SK-N-SH (cell line): ENCODE measurements around the gene SENP8. TPM values are rescaled to one million over a fixed set of nuclear protein-coding genes. Genes with fewer than 3 reads are reported as not detected.

Source experiments
- CTCF ChIA-PET: fragments of 300-600, 350-600 bp; formaldehyde crosslinking; extraction: SDS; loops from one replicate; lab custom pipeline; 2021; lab: Yijun Ruan, JAX
- POLR2A ChIA-PET: fragments of 350-600 bp; sonication (Branson Sonifier 250); formaldehyde crosslinking; extraction: SDS; loops from one replicate; lab custom pipeline; 2020; ENCODE audit warnings: antibody characterized with exemption, inconsistent platforms; lab: Yijun Ruan, JAX
- DNase-seq: peaks from one replicate; pipeline ENCODE4 v3.0.0; 2012
- H2AFZ ChIP-seq: fragments of 200-600 bp; sonication (generic); 2 replicates; pipeline ENCODE4 v1.8.1; 2016; ENCODE audit warnings: antibody characterized with exemption, mild to moderate bottlenecking, low read depth
- H3F3A ChIP-seq: fragments of 200-600 bp; sonication (generic); replicated peaks from 2 replicates; pipeline ENCODE3; 2016; ENCODE audit warnings: antibody characterized with exemption, mild to moderate bottlenecking; ENCODE audit not compliant: insufficient read depth
- H3K27ac ChIP-seq, 2 experiments: fragments of 200-500 bp in 1 of 2; fragments of 200-600 bp in 1 of 2; sonication (Bioruptor generic) in 1 of 2; sonication (generic), shearing (Covaris generic) in 1 of 2; 2 replicates each; pipeline versions ENCODE4 v1.5.1 to v1.6.1; 2014 to 2016; ENCODE audit warnings: low read depth in 2 of 2, inconsistent platforms in 1 of 2, low read length in 1 of 2, mild to moderate bottlenecking in 1 of 2, mixed read lengths in 1 of 2
- H3K27me3 ChIP-seq: fragments of 200-600 bp; sonication (generic), shearing (Covaris generic); 2 replicates; pipeline ENCODE4 v1.6.1; 2016; ENCODE audit warnings: mixed run types; ENCODE audit not compliant: insufficient read depth
- H3K36me3 ChIP-seq, 2 experiments: fragments of 200-500 bp in 1 of 2; fragments of 200-600 bp in 1 of 2; sonication (Bioruptor generic) in 1 of 2; sonication (generic) in 1 of 2; replicated peaks in 1 of 2; 2 replicates each; pipeline versions ENCODE3 to v1.5.1; 2014 to 2016; ENCODE audit warnings: low read length in 1 of 2, mild to moderate bottlenecking in 1 of 2; ENCODE audit not compliant: insufficient read depth in 2 of 2, control insufficient read depth in 1 of 2
- H3K4me1 ChIP-seq, 2 experiments: fragments of 200-500 bp in 1 of 2; fragments of 200-600 bp in 1 of 2; sonication (Bioruptor generic) in 1 of 2; sonication (generic), shearing (Covaris generic) in 1 of 2; 2 replicates each; pipeline versions ENCODE4 v1.5.1 to v1.6.1; 2014 to 2016; ENCODE audit warnings: low read depth in 1 of 2, low read length in 1 of 2, mixed run types in 1 of 2; ENCODE audit not compliant: insufficient read depth in 2 of 2, control insufficient read depth in 1 of 2
- H3K4me2 ChIP-seq: fragments of 200-600 bp; sonication (generic), shearing (Covaris generic); 2 replicates; pipeline ENCODE4 v1.6.1; 2017; ENCODE audit warnings: mixed run types
- H3K4me3 ChIP-seq, 2 experiments: fragments of 200-500 bp in 1 of 2; fragments of 200-600 bp in 1 of 2; sonication (Bioruptor generic) in 1 of 2; sonication (generic), shearing (Covaris generic) in 1 of 2; 2 replicates each; pipeline versions ENCODE4 v1.5.1 to v1.8.1; 2014 to 2016; ENCODE audit warnings: low read depth in 2 of 2, inconsistent platforms in 1 of 2, low read length in 1 of 2, mild to moderate bottlenecking in 1 of 2, mixed read lengths in 1 of 2, moderate library complexity in 1 of 2
- H3K79me2 ChIP-seq: fragments of 200-600 bp; sonication (generic); 2 replicates; pipeline ENCODE4 v1.8.1; 2017; ENCODE audit warnings: mild to moderate bottlenecking; ENCODE audit not compliant: insufficient read depth
- H3K9ac ChIP-seq: fragments of 200-600 bp; sonication (generic); 2 replicates; pipeline ENCODE4 v1.6.1; 2017; ENCODE audit warnings: mixed run types
- H3K9me2 ChIP-seq: fragments of 200-600 bp; sonication (generic); 2 replicates; pipeline ENCODE4 v1.6.1; 2017; ENCODE audit warnings: mixed run types
- H3K9me3 ChIP-seq: fragments of 200-600 bp; sonication (generic); 2 replicates; pipeline ENCODE4 v1.6.1; 2017; ENCODE audit warnings: mixed run types, mild to moderate bottlenecking, moderate library complexity
- H4K20me1 ChIP-seq: fragments of 200-600 bp; sonication (generic); 2 replicates; pipeline ENCODE4 v1.6.1; 2017; ENCODE audit warnings: mild to moderate bottlenecking, mixed run types; ENCODE audit not compliant: insufficient read depth
- EP300 ChIP-seq, 2 experiments: IDR thresholded peaks; 2 replicates each; pipeline versions ENCODE4 v1.4.0 to v1.6.1; 2012; ENCODE audit warnings: borderline replicate concordance in 1 of 2, low read depth in 1 of 2, low read length in 1 of 2
- EZH2phosphoT487 ChIP-seq: fragments of 200-600 bp; sonication (generic); IDR thresholded peaks from 2 replicates; pipeline ENCODE4 v1.6.1; 2017; ENCODE audit warnings: low read depth, mixed run types, mild to moderate bottlenecking, antibody characterized with exemption, moderate library complexity, borderline replicate concordance
- FOXJ3 ChIP-seq: sonication (generic); formaldehyde crosslinking; IDR thresholded peaks from 2 replicates; pipeline ENCODE4 v1.5.1; 2020; ENCODE audit warnings: mild to moderate bottlenecking, missing genetic modification reagents
- FOXM1 ChIP-seq: IDR thresholded peaks from 2 replicates; pipeline ENCODE4 v1.4.0; 2012; ENCODE audit warnings: low read depth, mild to moderate bottlenecking
- IRF3 ChIP-seq: fragments of 150-350 bp; IDR thresholded peaks from 2 replicates; pipeline ENCODE4 v1.6.1; 2016; ENCODE audit warnings: mild to moderate bottlenecking, low read depth, low read length
- MAX ChIP-seq: IDR thresholded peaks from 2 replicates; pipeline ENCODE4 v1.4.0; 2012; ENCODE audit warnings: low read depth
- MEF2A ChIP-seq: IDR thresholded peaks from 2 replicates; pipeline ENCODE4 v1.4.0; 2012; ENCODE audit warnings: low read depth, borderline replicate concordance
- MXI1 ChIP-seq: IDR thresholded peaks from 2 replicates; pipeline ENCODE4 v1.6.1; 2012; ENCODE audit warnings: mild to moderate bottlenecking, low read depth, low read length, improper control_type of control experiment
- NFIC ChIP-seq: IDR thresholded peaks from 2 replicates; pipeline ENCODE4 v1.4.0; 2012; ENCODE audit warnings: borderline replicate concordance
- NRF1 ChIP-seq: IDR thresholded peaks from 2 replicates; pipeline ENCODE4 v1.6.1; 2012; ENCODE audit warnings: low read depth, mild to moderate bottlenecking, low read length
- POLR2AphosphoS5 ChIP-seq: IDR thresholded peaks from 2 replicates; pipeline ENCODE4 v1.6.1; 2012; ENCODE audit warnings: low read depth, low read length
- RAD21 ChIP-seq: IDR thresholded peaks from 2 replicates; pipeline ENCODE4 v1.6.1; 2012; ENCODE audit warnings: mild to moderate bottlenecking, low read length
- RFX5 ChIP-seq: IDR thresholded peaks from 2 replicates; pipeline ENCODE4 v1.6.1; 2012; ENCODE audit warnings: mild to moderate bottlenecking, improper control_type of control experiment, low read length
- SIN3A ChIP-seq: IDR thresholded peaks from 2 replicates; pipeline ENCODE4 v1.6.1; 2012; ENCODE audit warnings: low read depth, mild to moderate bottlenecking, low read length, moderate library complexity, borderline replicate concordance
- SMC3 ChIP-seq: IDR thresholded peaks from 2 replicates; pipeline ENCODE4 v1.6.1; 2012; ENCODE audit warnings: low read depth, low read length, improper control_type of control experiment
- TCF12 ChIP-seq: IDR thresholded peaks from 2 replicates; pipeline ENCODE4 v1.4.0; 2012
- TEAD4 ChIP-seq: IDR thresholded peaks from 2 replicates; pipeline ENCODE4 v1.4.0; 2012; ENCODE audit warnings: mild to moderate bottlenecking, borderline replicate concordance; ENCODE audit not compliant: insufficient read depth
- ZBTB33 ChIP-seq: IDR thresholded peaks from 2 replicates; pipeline ENCODE4 v1.4.0; 2012; ENCODE audit warnings: low read depth, borderline replicate concordance
- whole genome bisulfite sequencing: methylation state at CpG from one replicate; pipeline ENCODE4 v1.1.6; 2017; ENCODE audit warnings: low lambda C conversion rate; 5-methylcytosine and 5-hydroxymethylcytosine counted together
- polyA plus RNA-seq, 3 experiments: library from polyadenylated mRNA; depleted of rRNA; stranded (reverse); fragments of >200 nt; gene quantifications; 2 replicates each; pipeline ENCODE4 v1.2.3, GENCODE V29; 2012

Gene SENP8
- polyA plus RNA-seq, 1 of the 3 experiments (the other 2 are of a cell fraction), result 1.4 TPM

GRCh38 chr15:72156928-72157327 lies 38.7 kb downstream of the SENP8 start:
- Histone ChIP-seq H3K4me3 (no peak overlapping the region), H3K9me2 (no peaks in the 10 kb centered on the region), H3K4me2 (no peak overlapping the region), H4K20me1 (no peaks in the 10 kb centered on the region), H3K9me3 (no peaks in the 10 kb centered on the region), H3K9ac (no peak overlapping the region), H3K4me1 (peaks cover 10% of the 10 kb centered on the region in 2 experiments; a peak in 1 of 4 replicates)
- 72% methylated on average over 2 of the region's 2 CpGs for WGBS
- DNase-seq, result no peak
- no peak for TF ChIP-seq SIN3A
- TF ChIP-seq SMC3, result no peak
- TF ChIP-seq POLR2AphosphoS5, result no peak
- no peak for TF ChIP-seq RAD21
- TF ChIP-seq TEAD4, result no peak
- TF ChIP-seq, all 33 proteins: peak for 0
- ChIA-PET CTCF (interaction anchor here (0.7 to 3.1 kb wide), 28 partner anchors 8 to 707 kb away, joined by 3 to 59 read pairs (median 10); partner anchors contain the start of genes GRAMD2A and NR2E3), POLR2A (no interaction called here)
- Histone ChIP-seq H3K27ac (no peak overlapping the region), H3K79me2 (no peaks in the 10 kb centered on the region), H3K36me3 (no peaks in the 10 kb centered on the region), H3F3A (no peaks in the 10 kb centered on the region), H2AFZ (no peak overlapping the region), H3K27me3 (no peaks in the 10 kb centered on the region)

GRCh38 chr15:72160696-72161245 lies 42.6 kb downstream of the SENP8 start:
- Histone ChIP-seq H3K9me3 (no peaks in the 10 kb centered on the region), H3K36me3 (no peaks in the 10 kb centered on the region), H3K9ac (no peak overlapping the region), H2AFZ (no peak overlapping the region), H4K20me1 (no peaks in the 10 kb centered on the region), H3K27me3 (no peaks in the 10 kb centered on the region), H3K4me2 (no peak overlapping the region), H3K4me3 (no peak overlapping the region), H3K4me1 (peaks cover under 1 to 1% of the 10 kb centered on the region in 2 experiments; a peak in 1 of 4 replicates), H3K9me2 (no peaks in the 10 kb centered on the region), H3F3A (no peaks in the 10 kb centered on the region), H3K79me2 (no peaks in the 10 kb centered on the region), H3K27ac (no peak overlapping the region)
- TF ChIP-seq TCF12 (no peak), EZH2phosphoT487 (no peak), FOXJ3 (CRISPR knock-in tag) (no peak), MXI1 (no peak), RFX5 (no peak)
- ChIA-PET POLR2A (no interaction called here), CTCF (no interaction called here)
- 46% methylated on average over 3 of the region's 5 CpGs for WGBS
- DNase-seq, result no peak

- no peak overlapping the region for H3K9ac ChIP-seq
- POLR2A ChIA-PET, result no interaction called here
- H2AFZ ChIP-seq, result no peak overlapping the region
- H3K36me3 ChIP-seq, result no peaks in the 10 kb centered on the region
- no peak overlapping the region for H3K27ac ChIP-seq
- H3K9me3 ChIP-seq, result no peaks in the 10 kb centered on the region
- DNase-seq, result no peak
- no peak overlapping the region for H3K4me2 ChIP-seq
- H4K20me1 ChIP-seq, result no peaks in the 10 kb centered on the region
- no peaks in the 10 kb centered on the region for H3K79me2 ChIP-seq
- no peaks in the 10 kb centered on the region for H3K27me3 ChIP-seq
- no peak overlapping the region for H3K4me3 ChIP-seq
- H3F3A ChIP-seq, result no peaks in the 10 kb centered on the region
- CTCF ChIA-PET, result interaction anchor here (1.5 to 2.2 kb wide), 2 partner anchors 408 to 418 kb away, joined by 4 to 13 read pairs; no protein-coding TSS in a partner anchor
- WGBS, result 89% methylated on average over 7 of the region's 7 CpGs
- no peaks in the 10 kb centered on the region for H3K4me1 ChIP-seq
- no peaks in the 10 kb centered on the region for H3K9me2 ChIP-seq
- no peak for TF ChIP-seq FOXJ3 (CRISPR knock-in tag)
- TF ChIP-seq NFIC, result no peak
- TF ChIP-seq MEF2A, result no peak
- TF ChIP-seq RAD21, result no peak
- no peak for TF ChIP-seq NRF1
- no peak for TF ChIP-seq IRF3
- no peak for TF ChIP-seq EP300 (IDR thresholded peaks at IDR 0.05; ENCODE audit: borderline replicate concordance in 1 of 2, low read depth in 1 of 2, low read length in 1 of 2)
- no peak for TF ChIP-seq FOXM1
- no peak for TF ChIP-seq ZBTB33
- no peak for TF ChIP-seq MAX
These were observed 43.3 kb downstream of the SENP8 start for GRCh38 chr15:72161361-72162132.
